SIG-M5 treated with dmso at 0.1 percent for 504 hours (cell line): ENCODE measurements around the gene ZNF844.
"Not testable (repeated sequence)": the region's sequence is repeated elsewhere in the genome, so short reads cannot be mapped to it uniquely, and the experiment has no call there.

Experiments used
- DNase-seq: peaks from one replicate; lab custom pipeline; 2025; ENCODE audit not compliant: unreplicated experiment; lab: John Stamatoyannopoulos, UW

ZNF844 gene

GRCh38 chr19:12092065-12092867 lies 27.7 kb downstream of the ZNF844 start:
- no peak for DNase-seq

GRCh38 chr19:12092956-12093355 lies 28.4 kb downstream of the ZNF844 start:
- no peak for DNase-seq

- no peak for DNase-seq
These were observed 29.2 kb downstream of the ZNF844 start for GRCh38 chr19:12093777-12094176.

- DNase-seq = no peak
These were observed 30.7 kb downstream of the ZNF844 start for GRCh38 chr19:12095111-12095790.

- DNase-seq = no peak
These were observed 33.5 kb downstream of the ZNF844 start for GRCh38 chr19:12098040-12098439.

GRCh38 chr19:12103909-12104308 lies 39.4 kb downstream of the ZNF844 start:
- not testable (repeated sequence) for DNase-seq

- DNase-seq = no peak
These were observed 46.6 kb downstream of the ZNF844 start for GRCh38 chr19:12111176-12111575.

- no peak for DNase-seq
These were observed 47.6 kb downstream of the ZNF844 start for GRCh38 chr19:12111943-12112637.

GRCh38 chr19:12112701-12113100 lies 48.2 kb downstream of the ZNF844 start:
- DNase-seq = no peak

GRCh38 chr19:12113121-12113520 lies 48.6 kb downstream of the ZNF844 start:
- no peak for DNase-seq

GRCh38 chr19:12117201-12117970 lies 52.9 kb downstream of the ZNF844 start:
- DNase-seq = no peak

- no peak for DNase-seq
These were observed 62.2 kb downstream of the ZNF844 start for GRCh38 chr19:12126707-12127106.
